Measurements from ENCODE around the gene C19orf33. TPM values are rescaled to one million over a fixed set of nuclear protein-coding genes. Genes with fewer than 3 reads are reported as not detected.

Gene C19orf33
- total RNA-seq, 1 experiment from 2014 or later, result 16.1 TPM

- no peak for TF ChIP-seq ZNF281 (CRISPR knock-in tag; IDR thresholded peaks at IDR 0.05)
- TF ChIP-seq ZNF532 (CRISPR knock-in tag; IDR thresholded peaks at IDR 0.05; ENCODE audit: borderline replicate concordance), result no peak
These were observed 26.5 kb upstream of the C19orf33 start (continued) for GRCh38 chr19:38277549-38277948.

DNA sequence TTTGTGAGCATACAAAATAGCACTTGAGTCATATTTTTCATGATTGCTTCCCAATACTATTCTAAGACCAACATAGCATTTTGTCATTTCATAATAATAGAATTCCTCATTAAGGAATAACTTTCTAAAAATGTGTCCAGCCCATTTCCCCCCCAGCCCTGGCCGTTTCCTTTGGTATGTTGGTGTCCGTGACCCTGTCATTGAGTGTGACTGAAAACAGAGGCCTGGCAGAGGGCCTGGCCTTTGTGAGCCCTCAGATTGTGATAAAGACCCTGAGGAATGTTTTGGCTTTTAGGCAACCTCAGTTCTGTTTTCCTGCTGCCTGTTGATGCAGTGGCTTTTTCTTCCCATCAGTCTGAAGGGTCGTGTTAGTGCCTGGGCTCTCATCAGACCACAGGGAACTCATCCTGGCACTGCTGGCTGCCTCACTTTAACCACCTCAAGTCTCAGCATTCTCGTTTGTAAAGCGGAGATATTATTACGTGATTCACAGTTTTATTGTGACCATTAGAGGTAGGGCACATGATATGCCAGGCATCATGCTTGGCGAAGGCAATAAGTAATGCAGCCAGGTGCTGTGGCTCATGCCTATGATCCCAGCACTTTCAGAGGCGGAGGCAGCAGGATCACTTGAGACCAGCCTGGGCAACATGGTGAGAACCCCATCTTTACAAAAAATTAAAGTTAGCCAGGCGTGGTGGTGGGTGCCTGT, 25.9 kb upstream of the C19orf33 start:
- ChIA-PET CTCF (no interaction called here), POLR2A (no interaction called here)
- Mint-ChIP-seq H3K27ac (peak overlapping the region; percentile 49; the same call in 1 of the 2 replicates), H3K36me3 (peaks cover 19% of the 10 kb centered on the region), H3K4me1 (peaks cover 10% of the 10 kb centered on the region; the same call in 1 of the 2 replicates), H3K4me3 (no peak overlapping the region), H3K27me3 (ENCODE audit: low read depth) (no peaks in the 10 kb centered on the region), H3K9me3 (no peaks in the 10 kb centered on the region)
- DNase-seq (ENCODE audit: low spot score) (no peak), ATAC-seq (no peak)
- TF ChIP-seq SOX15 (CRISPR knock-in tag; IDR thresholded peaks at IDR 0.05) (no peak), PRRX2 (CRISPR knock-in tag; IDR thresholded peaks at IDR 0.05) (no peak), ZSCAN18 (CRISPR knock-in tag; IDR thresholded peaks at IDR 0.05) (no peak), FOXK1 (CRISPR knock-in tag; IDR thresholded peaks at IDR 0.05) (no peak), JAZF1 (CRISPR knock-in tag; IDR thresholded peaks at IDR 0.05) (no peak), PREB (CRISPR knock-in tag; IDR thresholded peaks at IDR 0.05; ENCODE audit: borderline replicate concordance) (no peak), NR2C2 (CRISPR knock-in tag; IDR thresholded peaks at IDR 0.05) (no peak), RELA (CRISPR knock-in tag; IDR thresholded peaks at IDR 0.05; ENCODE audit: borderline replicate concordance) (no peak), AFF4 (CRISPR knock-in tag; IDR thresholded peaks at IDR 0.05; ENCODE audit: borderline replicate concordance) (no peak), ZNF512 (CRISPR knock-in tag; IDR thresholded peaks at IDR 0.05; ENCODE audit: borderline replicate concordance) (no peak), ZNF396 (CRISPR knock-in tag; IDR thresholded peaks at IDR 0.05; ENCODE audit: borderline replicate concordance) (no peak), ZNF317 (CRISPR knock-in tag; IDR thresholded peaks at IDR 0.05; ENCODE audit: borderline replicate concordance, low read depth) (no peak), FOXP1 (CRISPR knock-in tag; IDR thresholded peaks at IDR 0.05; ENCODE audit: borderline replicate concordance) (no peak), ETV6 (CRISPR knock-in tag; IDR thresholded peaks at IDR 0.05) (no peak), GRHL2 (CRISPR knock-in tag; IDR thresholded peaks at IDR 0.05; ENCODE audit: insufficient replicate concordance, severe bottlenecking) (no peak)
- TF ChIP-seq, protein P1, sequence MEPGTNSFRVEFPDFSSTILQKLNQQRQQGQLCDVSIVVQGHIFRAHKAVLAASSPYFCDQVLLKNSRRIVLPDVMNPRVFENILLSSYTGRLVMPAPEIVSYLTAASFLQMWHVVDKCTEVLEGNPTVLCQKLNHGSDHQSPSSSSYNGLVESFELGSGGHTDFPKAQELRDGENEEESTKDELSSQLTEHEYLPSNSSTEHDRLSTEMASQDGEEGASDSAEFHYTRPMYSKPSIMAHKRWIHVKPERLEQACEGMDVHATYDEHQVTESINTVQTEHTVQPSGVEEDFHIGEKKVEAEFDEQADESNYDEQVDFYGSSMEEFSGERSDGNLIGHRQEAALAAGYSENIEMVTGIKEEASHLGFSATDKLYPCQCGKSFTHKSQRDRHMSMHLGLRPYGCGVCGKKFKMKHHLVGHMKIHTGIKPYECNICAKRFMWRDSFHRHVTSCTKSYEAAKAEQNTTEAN (CRISPR knock-in tag; IDR thresholded peaks at IDR 0.05), result no peak
